KOPT-K1 (cell line): ENCODE measurements around the gene TLL1.

Source experiments
- H3K27ac ChIP-seq: fragments of 200-600 bp; sonication (generic); 2 replicates; pipeline ENCODE4 v1.5.1; 2016; ENCODE audit warnings: antibody characterized with exemption, mild to moderate bottlenecking, low read depth, low read length; ENCODE audit not compliant: poor library complexity, severe bottlenecking
- H3K36me3 ChIP-seq: fragments of 200-600 bp; sonication (generic); 2 replicates; pipeline ENCODE4 v1.5.1; 2017; ENCODE audit warnings: antibody characterized with exemption, mild to moderate bottlenecking, low read length, moderate library complexity; ENCODE audit not compliant: insufficient read depth
- H3K9me3 ChIP-seq: fragments of 200-600 bp; sonication (generic); 2 replicates; pipeline ENCODE4 v1.5.1; 2017; ENCODE audit warnings: antibody characterized with exemption, low read length, mild to moderate bottlenecking; ENCODE audit not compliant: insufficient read depth, poor library complexity, severe bottlenecking

TLL1 gene

GRCh38 chr4:166088576-166088975 lies 215.5 kb downstream of the TLL1 start:
- H3K9me3 ChIP-seq, result no peaks in the 10 kb centered on the region
- H3K27ac ChIP-seq, result no peak overlapping the region
- H3K36me3 ChIP-seq, result no peaks in the 10 kb centered on the region

DNA sequence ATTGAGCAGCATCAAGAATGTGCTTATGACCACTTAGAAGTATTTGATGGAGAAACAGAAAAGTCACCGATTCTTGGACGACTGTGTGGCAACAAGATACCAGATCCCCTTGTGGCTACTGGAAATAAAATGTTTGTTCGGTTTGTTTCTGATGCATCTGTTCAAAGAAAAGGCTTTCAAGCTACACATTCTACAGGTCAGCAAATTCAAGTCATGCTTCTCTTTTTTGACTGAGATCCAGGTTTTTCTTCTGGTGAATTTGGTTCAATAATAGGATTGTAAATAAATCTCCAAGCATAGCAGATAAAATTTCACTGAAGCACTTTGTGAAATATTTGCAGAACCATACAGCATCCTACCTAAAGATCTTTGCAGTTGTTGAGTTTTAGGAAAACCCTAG lies 218.1 kb downstream of the TLL1 start:
- H3K9me3 ChIP-seq, result no peaks in the 10 kb centered on the region
- no peak overlapping the region for H3K27ac ChIP-seq
- no peaks in the 10 kb centered on the region for H3K36me3 ChIP-seq

DNA sequence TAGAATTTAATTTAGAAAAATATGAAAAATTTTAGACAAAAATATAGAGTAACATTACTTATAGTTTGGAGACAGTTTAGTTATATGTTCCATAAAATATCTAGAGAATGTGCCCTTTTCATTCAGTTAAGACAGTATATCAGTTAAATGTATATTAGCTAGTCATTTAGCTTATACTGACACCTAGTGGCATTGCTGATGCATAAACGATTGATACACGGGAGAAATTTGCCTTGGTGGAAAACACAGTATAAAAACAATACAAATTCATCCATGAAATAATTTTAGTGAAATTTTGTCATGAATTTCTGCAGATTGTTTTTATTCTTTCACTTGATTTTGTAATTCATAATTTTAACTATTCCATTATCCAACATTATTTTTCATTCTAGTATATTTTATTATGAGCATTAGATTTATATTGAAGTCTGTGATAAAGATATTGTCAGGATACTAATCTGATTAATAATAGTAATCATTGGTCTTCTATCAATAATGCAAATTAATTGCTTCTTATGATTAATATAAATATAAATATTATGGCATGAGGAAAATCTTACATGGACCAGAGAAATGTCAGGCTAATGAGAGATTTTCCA lies 219.0 kb downstream of the TLL1 start:
- Histone ChIP-seq H3K36me3 (no peaks in the 10 kb centered on the region), H3K9me3 (no peaks in the 10 kb centered on the region), H3K27ac (no peak overlapping the region)

- no peak overlapping the region for H3K27ac ChIP-seq
- no peaks in the 10 kb centered on the region for H3K9me3 ChIP-seq
- H3K36me3 ChIP-seq, result no peaks in the 10 kb centered on the region
Observed at GRCh38 chr4:166092797-166093290, 219.8 kb downstream of the TLL1 start.

GRCh38 chr4:166104623-166105022 lies 231.6 kb downstream of the TLL1 start:
- Histone ChIP-seq H3K27ac (no peak overlapping the region), H3K9me3 (peaks cover 4% of the 10 kb centered on the region), H3K36me3 (no peaks in the 10 kb centered on the region)

DNA sequence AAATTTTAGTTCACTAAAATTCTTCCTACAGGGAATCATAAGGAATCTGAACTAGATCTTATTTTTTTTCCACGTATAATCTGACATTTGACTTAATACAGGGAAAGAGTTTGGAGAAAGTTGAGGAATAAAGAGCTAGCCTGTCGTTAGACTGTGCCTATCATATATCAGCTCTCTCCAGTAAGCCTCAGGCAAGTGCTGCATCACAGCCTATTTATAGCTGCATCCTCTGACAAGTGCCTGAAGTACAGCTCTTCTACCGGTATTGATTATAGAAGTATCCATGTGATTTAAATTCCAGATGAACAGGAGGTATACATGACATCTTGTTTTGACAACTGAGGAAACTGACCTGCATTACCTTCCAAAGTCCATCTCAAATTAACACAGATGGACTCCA lies 248.9 kb downstream of the TLL1 start:
- Histone ChIP-seq H3K9me3 (no peaks in the 10 kb centered on the region), H3K36me3 (no peaks in the 10 kb centered on the region), H3K27ac (no peak overlapping the region)

- no peaks in the 10 kb centered on the region for H3K9me3 ChIP-seq
- H3K27ac ChIP-seq, result no peak overlapping the region
- H3K36me3 ChIP-seq, result no peaks in the 10 kb centered on the region
Observed at GRCh38 chr4:166123546-166123945, 250.5 kb downstream of the TLL1 start.

DNA sequence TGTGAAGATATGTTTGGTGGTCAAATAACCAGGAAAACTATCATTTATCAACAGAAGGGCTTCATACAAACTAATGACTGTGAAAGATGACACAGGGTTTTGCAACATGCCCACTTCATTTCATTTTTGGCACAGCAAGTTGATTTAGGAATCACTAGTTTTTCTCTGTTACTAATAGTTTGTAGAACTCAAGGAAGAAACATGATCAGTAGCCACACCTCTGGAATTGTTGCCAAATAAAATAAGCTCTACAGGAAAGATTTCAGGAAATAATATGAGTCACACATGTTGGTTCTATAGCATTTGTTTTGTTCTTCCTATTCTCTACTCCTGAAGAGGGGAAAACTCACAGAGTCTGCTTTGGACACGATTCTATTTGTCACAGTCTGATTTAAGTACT lies 255.4 kb downstream of the TLL1 start:
- no peaks in the 10 kb centered on the region for H3K36me3 ChIP-seq
- no peak overlapping the region for H3K27ac ChIP-seq

GRCh38 chr4:166134285-166134684 lies 261.2 kb downstream of the TLL1 start:
- no peaks in the 10 kb centered on the region for H3K36me3 ChIP-seq
- H3K9me3 ChIP-seq, result peaks cover 1% of the 10 kb centered on the region
- no peak overlapping the region for H3K27ac ChIP-seq

More for the DNA sequence above, 255.4 kb downstream of the TLL1 start:
- H3K9me3 ChIP-seq, result no peaks in the 10 kb centered on the region

DNA sequence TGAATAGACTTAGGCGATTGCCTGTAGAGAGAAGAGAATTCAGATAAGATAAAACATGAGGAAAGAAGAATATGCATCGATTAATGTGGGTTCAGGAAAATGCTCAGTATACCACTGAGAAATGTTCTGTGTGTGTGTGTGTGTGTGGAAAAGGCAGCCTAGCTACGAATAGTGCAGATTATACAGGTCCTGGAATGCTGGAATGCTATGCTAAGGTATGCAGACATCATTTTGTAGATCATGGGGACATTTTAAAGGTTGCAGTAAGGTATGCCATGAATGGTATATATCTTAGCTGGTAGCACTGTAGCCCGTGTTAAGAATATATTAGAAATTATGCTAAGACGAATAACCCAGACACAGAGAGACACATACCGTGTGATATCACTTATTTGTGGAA lies 267.9 kb downstream of the TLL1 start:
- no peaks in the 10 kb centered on the region for H3K36me3 ChIP-seq
- H3K27ac ChIP-seq, result no peak overlapping the region
- peaks cover 4% of the 10 kb centered on the region for H3K9me3 ChIP-seq

DNA sequence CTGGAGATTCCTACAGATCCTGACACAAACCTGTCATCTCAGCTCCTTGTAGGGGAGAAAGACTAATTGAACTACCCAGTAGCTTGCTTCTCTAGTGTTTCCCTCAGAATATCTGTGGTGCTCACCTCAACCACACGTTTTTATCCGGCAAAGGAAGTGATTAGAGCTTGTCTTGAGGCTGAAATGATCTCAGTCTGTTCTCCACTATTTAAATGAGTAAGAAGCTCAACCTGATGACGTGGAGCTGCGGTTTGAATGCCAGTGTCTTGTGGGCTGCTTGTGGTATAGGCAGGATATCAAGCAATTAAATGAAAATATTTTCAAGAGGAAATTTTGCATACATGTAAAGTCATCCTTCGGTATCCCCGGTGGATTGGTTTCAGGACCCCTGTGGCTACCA lies 270.2 kb downstream of the TLL1 start:
- Histone ChIP-seq H3K36me3 (no peaks in the 10 kb centered on the region), H3K27ac (no peak overlapping the region), H3K9me3 (peaks cover 4% of the 10 kb centered on the region)

DNA sequence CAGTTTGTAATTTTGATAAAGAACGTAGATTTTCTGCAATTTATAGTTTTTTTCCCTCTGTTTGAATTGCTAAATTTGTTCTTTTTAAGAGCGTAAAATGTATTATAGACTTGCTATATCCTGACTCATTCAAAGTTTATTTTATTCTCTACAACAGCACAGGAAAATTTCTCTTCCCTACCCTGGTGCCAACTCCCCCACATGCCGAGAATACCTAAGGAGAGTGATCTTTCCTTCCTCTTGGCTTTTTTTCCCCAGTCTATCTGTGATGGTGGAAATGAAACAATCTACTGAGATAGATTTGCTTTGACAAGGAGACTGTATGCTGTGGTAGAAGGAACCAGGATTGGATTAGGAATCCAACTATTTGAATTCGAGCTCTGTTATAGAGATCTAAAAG lies 271.6 kb downstream of the TLL1 start:
- Histone ChIP-seq H3K36me3 (no peaks in the 10 kb centered on the region), H3K27ac (no peak overlapping the region)

DNA sequence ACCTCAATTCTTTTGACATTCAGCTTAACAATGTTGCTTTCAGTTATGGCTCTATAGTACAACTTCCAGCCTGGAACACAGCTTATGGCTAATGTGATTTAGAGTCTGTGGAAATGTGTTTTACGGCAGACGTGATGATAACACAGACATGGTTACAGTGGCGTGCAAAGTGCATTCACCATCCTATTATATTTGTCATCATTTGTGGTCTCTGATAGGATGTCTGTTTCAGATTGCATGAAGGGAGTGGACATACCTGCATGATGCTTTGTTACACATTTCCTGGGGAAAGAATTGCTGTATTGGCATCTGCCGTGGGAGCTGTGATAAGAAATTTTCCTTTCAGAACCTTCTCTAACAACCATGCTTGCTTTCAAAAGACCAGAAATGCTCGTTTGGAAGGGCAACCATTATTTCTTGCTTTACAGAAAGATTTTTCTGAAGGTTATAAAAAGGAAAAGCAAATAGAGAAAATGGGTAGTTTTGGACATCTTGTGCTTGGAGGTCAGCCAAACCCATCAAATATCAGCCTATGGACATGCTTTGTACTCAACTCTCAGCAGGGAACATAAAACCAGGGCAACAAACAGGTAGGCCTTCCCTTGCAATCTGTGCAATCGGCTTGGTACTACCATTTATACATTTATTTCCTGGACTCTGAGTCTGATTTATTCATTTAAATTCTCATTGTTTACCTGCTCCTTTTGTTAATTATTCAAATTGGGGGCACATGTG lies 273.9 kb downstream of the TLL1 start:
- Histone ChIP-seq H3K27ac (no peak overlapping the region), H3K9me3 (no peaks in the 10 kb centered on the region), H3K36me3 (no peaks in the 10 kb centered on the region)

More for the DNA sequence above, 271.6 kb downstream of the TLL1 start:
- H3K9me3 ChIP-seq, result no peaks in the 10 kb centered on the region
